ENCODE measurements around the gene MEIS2.

MEIS2 gene

GRCh38 chr15:37044915-37045648, 55.3 kb downstream of the MEIS2 start:
- H3K27ac ChIP-seq (ENCODE audit: low read depth in 2 of 2, low read length in 2 of 2) = no peak overlapping the region
- no peaks in the 10 kb centered on the region for H3K9me3 ChIP-seq (ENCODE audit: control insufficient read depth in 2 of 2, low read length in 2 of 2)

GRCh38 chr15:37041836-37042235, 58.5 kb downstream of the MEIS2 start:
- no peaks in the 10 kb centered on the region for H3K27me3 ChIP-seq (ENCODE audit: control insufficient read depth in 2 of 2, insufficient read depth in 2 of 2, low read length in 2 of 2)
- H3K4me3 ChIP-seq (ENCODE audit: low read length in 2 of 2) = no peak overlapping the region
- H3K9ac ChIP-seq (ENCODE audit: low read depth in 1 of 2, low read length in 2 of 2) = no peak overlapping the region
- no peaks in the 10 kb centered on the region for H3K4me1 ChIP-seq (ENCODE audit: control insufficient read depth in 2 of 2, insufficient read depth in 2 of 2, low read length in 2 of 2)
- no peak overlapping the region for H3K27ac ChIP-seq (ENCODE audit: low read depth in 2 of 2, low read length in 2 of 2)
- no peaks in the 10 kb centered on the region for H3K9me3 ChIP-seq (ENCODE audit: control insufficient read depth in 2 of 2, low read length in 2 of 2)
- no peaks in the 10 kb centered on the region for H3K36me3 ChIP-seq (ENCODE audit: control insufficient read depth in 2 of 2, insufficient read depth in 2 of 2, low read length in 2 of 2)

More at GRCh38 chr15:37044915-37045648, 55.3 kb downstream of the MEIS2 start:
- Histone ChIP-seq H3K36me3 (ENCODE audit: control insufficient read depth in 2 of 2, insufficient read depth in 2 of 2, low read length in 2 of 2) (no peaks in the 10 kb centered on the region), H3K27me3 (ENCODE audit: control insufficient read depth in 2 of 2, insufficient read depth in 2 of 2, low read length in 2 of 2) (peaks cover 0 to 2% of the 10 kb centered on the region in 2 donors), H3K9ac (ENCODE audit: low read depth in 1 of 2, low read length in 2 of 2) (no peak overlapping the region), H3K4me3 (ENCODE audit: low read length in 2 of 2) (no peak overlapping the region), H3K4me1 (ENCODE audit: control insufficient read depth in 2 of 2, insufficient read depth in 2 of 2, low read length in 2 of 2) (no peaks in the 10 kb centered on the region)

GRCh38 chr15:37041042-37041441, 59.3 kb downstream of the MEIS2 start:
- Histone ChIP-seq H3K4me3 (ENCODE audit: low read length in 2 of 2) (no peak overlapping the region), H3K27me3 (ENCODE audit: control insufficient read depth in 2 of 2, insufficient read depth in 2 of 2, low read length in 2 of 2) (no peaks in the 10 kb centered on the region), H3K4me1 (ENCODE audit: control insufficient read depth in 2 of 2, insufficient read depth in 2 of 2, low read length in 2 of 2) (no peaks in the 10 kb centered on the region), H3K27ac (ENCODE audit: low read depth in 2 of 2, low read length in 2 of 2) (no peak overlapping the region), H3K9ac (ENCODE audit: low read depth in 1 of 2, low read length in 2 of 2) (no peak overlapping the region), H3K9me3 (ENCODE audit: control insufficient read depth in 2 of 2, low read length in 2 of 2) (no peaks in the 10 kb centered on the region), H3K36me3 (ENCODE audit: control insufficient read depth in 2 of 2, insufficient read depth in 2 of 2, low read length in 2 of 2) (no peaks in the 10 kb centered on the region)

- Histone ChIP-seq H3K9me3 (ENCODE audit: control insufficient read depth in 2 of 2, low read length in 2 of 2) (no peaks in the 10 kb centered on the region), H3K27me3 (ENCODE audit: control insufficient read depth in 2 of 2, insufficient read depth in 2 of 2, low read length in 2 of 2) (no peaks in the 10 kb centered on the region), H3K4me3 (ENCODE audit: low read length in 2 of 2) (no peak overlapping the region), H3K27ac (ENCODE audit: low read depth in 2 of 2, low read length in 2 of 2) (no peak overlapping the region), H3K4me1 (ENCODE audit: control insufficient read depth in 2 of 2, insufficient read depth in 2 of 2, low read length in 2 of 2) (no peaks in the 10 kb centered on the region), H3K9ac (ENCODE audit: low read depth in 1 of 2, low read length in 2 of 2) (no peak overlapping the region), H3K36me3 (ENCODE audit: control insufficient read depth in 2 of 2, insufficient read depth in 2 of 2, low read length in 2 of 2) (no peaks in the 10 kb centered on the region)
Measured at GRCh38 chr15:37040072-37040742, 60.1 kb downstream of the MEIS2 start.

GRCh38 chr15:37038716-37039106, 61.6 kb downstream of the MEIS2 start:
- H3K27ac ChIP-seq (ENCODE audit: low read depth in 2 of 2, low read length in 2 of 2) = no peak overlapping the region
- no peaks in the 10 kb centered on the region for H3K9me3 ChIP-seq (ENCODE audit: control insufficient read depth in 2 of 2, low read length in 2 of 2)
- no peaks in the 10 kb centered on the region for H3K4me1 ChIP-seq (ENCODE audit: control insufficient read depth in 2 of 2, insufficient read depth in 2 of 2, low read length in 2 of 2)

GRCh38 chr15:37037850-37038715, 62.3 kb downstream of the MEIS2 start:
- Histone ChIP-seq H3K27me3 (ENCODE audit: control insufficient read depth in 2 of 2, insufficient read depth in 2 of 2, low read length in 2 of 2) (no peaks in the 10 kb centered on the region), H3K36me3 (ENCODE audit: control insufficient read depth in 2 of 2, insufficient read depth in 2 of 2, low read length in 2 of 2) (no peaks in the 10 kb centered on the region), H3K27ac (ENCODE audit: low read depth in 2 of 2, low read length in 2 of 2) (no peak overlapping the region), H3K9me3 (ENCODE audit: control insufficient read depth in 2 of 2, low read length in 2 of 2) (no peaks in the 10 kb centered on the region), H3K4me3 (ENCODE audit: low read length in 2 of 2) (no peak overlapping the region), H3K9ac (ENCODE audit: low read depth in 1 of 2, low read length in 2 of 2) (no peak overlapping the region), H3K4me1 (ENCODE audit: control insufficient read depth in 2 of 2, insufficient read depth in 2 of 2, low read length in 2 of 2) (no peaks in the 10 kb centered on the region)

More at GRCh38 chr15:37038716-37039106, 61.6 kb downstream of the MEIS2 start:
- H3K36me3 ChIP-seq (ENCODE audit: control insufficient read depth in 2 of 2, insufficient read depth in 2 of 2, low read length in 2 of 2) = no peaks in the 10 kb centered on the region
- H3K9ac ChIP-seq (ENCODE audit: low read depth in 1 of 2, low read length in 2 of 2) = no peak overlapping the region
- no peak overlapping the region for H3K4me3 ChIP-seq (ENCODE audit: low read length in 2 of 2)
- no peaks in the 10 kb centered on the region for H3K27me3 ChIP-seq (ENCODE audit: control insufficient read depth in 2 of 2, insufficient read depth in 2 of 2, low read length in 2 of 2)

- no peak overlapping the region for H3K4me3 ChIP-seq (ENCODE audit: low read length in 2 of 2)
Measured at GRCh38 chr15:37037071-37037655, 63.2 kb downstream of the MEIS2 start.

GRCh38 chr15:37034835-37035748, 65.3 kb downstream of the MEIS2 start:
- H3K27me3 ChIP-seq (ENCODE audit: control insufficient read depth in 2 of 2, insufficient read depth in 2 of 2, low read length in 2 of 2) = no peaks in the 10 kb centered on the region
- no peak overlapping the region for H3K27ac ChIP-seq (ENCODE audit: low read depth in 2 of 2, low read length in 2 of 2)
- H3K36me3 ChIP-seq (ENCODE audit: control insufficient read depth in 2 of 2, insufficient read depth in 2 of 2, low read length in 2 of 2) = no peaks in the 10 kb centered on the region
- no peak overlapping the region for H3K9ac ChIP-seq (ENCODE audit: low read depth in 1 of 2, low read length in 2 of 2)
- H3K4me1 ChIP-seq (ENCODE audit: control insufficient read depth in 2 of 2, insufficient read depth in 2 of 2, low read length in 2 of 2) = no peaks in the 10 kb centered on the region
- no peak overlapping the region for H3K4me3 ChIP-seq (ENCODE audit: low read length in 2 of 2)
- no peaks in the 10 kb centered on the region for H3K9me3 ChIP-seq (ENCODE audit: control insufficient read depth in 2 of 2, low read length in 2 of 2)

More at GRCh38 chr15:37037071-37037655, 63.2 kb downstream of the MEIS2 start:
- no peaks in the 10 kb centered on the region for H3K9me3 ChIP-seq (ENCODE audit: control insufficient read depth in 2 of 2, low read length in 2 of 2)
- H3K4me1 ChIP-seq (ENCODE audit: control insufficient read depth in 2 of 2, insufficient read depth in 2 of 2, low read length in 2 of 2) = no peaks in the 10 kb centered on the region
- no peak overlapping the region for H3K9ac ChIP-seq (ENCODE audit: low read depth in 1 of 2, low read length in 2 of 2)
- H3K27ac ChIP-seq (ENCODE audit: low read depth in 2 of 2, low read length in 2 of 2) = no peak overlapping the region
- no peaks in the 10 kb centered on the region for H3K27me3 ChIP-seq (ENCODE audit: control insufficient read depth in 2 of 2, insufficient read depth in 2 of 2, low read length in 2 of 2)
- H3K36me3 ChIP-seq (ENCODE audit: control insufficient read depth in 2 of 2, insufficient read depth in 2 of 2, low read length in 2 of 2) = no peaks in the 10 kb centered on the region

- Histone ChIP-seq H3K9me3 (ENCODE audit: control insufficient read depth in 2 of 2, low read length in 2 of 2) (no peaks in the 10 kb centered on the region), H3K9ac (ENCODE audit: low read depth in 1 of 2, low read length in 2 of 2) (no peak overlapping the region), H3K27ac (ENCODE audit: low read depth in 2 of 2, low read length in 2 of 2) (no peak overlapping the region), H3K36me3 (ENCODE audit: control insufficient read depth in 2 of 2, insufficient read depth in 2 of 2, low read length in 2 of 2) (no peaks in the 10 kb centered on the region), H3K27me3 (ENCODE audit: control insufficient read depth in 2 of 2, insufficient read depth in 2 of 2, low read length in 2 of 2) (no peaks in the 10 kb centered on the region), H3K4me1 (ENCODE audit: control insufficient read depth in 2 of 2, insufficient read depth in 2 of 2, low read length in 2 of 2) (no peaks in the 10 kb centered on the region), H3K4me3 (ENCODE audit: low read length in 2 of 2) (no peak overlapping the region)
Measured at GRCh38 chr15:37034392-37034791, 66.0 kb downstream of the MEIS2 start.
